GM19468 (cell line): ENCODE data around the gene KRT80.

ENCODE experiments used
- ATAC-seq: cut with Tn5 transposase; IDR thresholded peaks from one replicate; pipeline ENCODE4 v1.9.1; 2021; ENCODE audit warnings: mild to moderate bottlenecking, moderate library complexity, moderate number of reproducible peaks; ENCODE audit not compliant: unreplicated experiment; ENCODE audit errors: extremely low read depth

Gene KRT80

GRCh38 chr12:52120951-52121823 is 70.6 kb downstream of the KRT80 start:
- no peak for ATAC-seq

GRCh38 chr12:52119398-52120254 is 72.2 kb downstream of the KRT80 start:
- no peak for ATAC-seq
